ENCODE measurements around the gene C2CD2. TPM values are rescaled to one million over a fixed set of nuclear protein-coding genes. Genes with fewer than 3 reads are reported as not detected.

C2CD2 gene
- total RNA-seq, 1 donor from 2014 or later = 6.7 TPM

- Mint-ChIP-seq H3K9me3 (no peaks in the 10 kb centered on the region), H3K4me3 (no peak overlapping the region), H3K36me3 (ENCODE audit: low read depth) (peaks cover 4% of the 10 kb centered on the region), H3K4me1 (peaks cover 51% of the 10 kb centered on the region), H3K27me3 (no peaks in the 10 kb centered on the region), H3K27ac (no peak overlapping the region)
- DNase-seq = no peak
- TF ChIP-seq CTCF (IDR thresholded peaks at IDR 0.05) = no peak
- CTCF ChIA-PET = no interaction called here
- POLR2A ChIA-PET = no interaction called here
- ATAC-seq (ENCODE audit: low read depth) = no peak
- intact Hi-C loops (cut with micrococcal nuclease) = loop anchor here (2.0 to 5.0 kb wide), 3 partner anchors 37 to 1103 kb away; partner anchors contain the start of gene PKNOX1
Observed at GRCh38 chr21:41869771-41870170, 84.0 kb downstream of the C2CD2 start.

- Mint-ChIP-seq H3K4me3 (peak overlapping the region; percentile 64), H3K9me3 (no peaks in the 10 kb centered on the region), H3K36me3 (ENCODE audit: low read depth) (no peaks in the 10 kb centered on the region), H3K27me3 (no peaks in the 10 kb centered on the region), H3K27ac (peak overlapping the region; percentile 50), H3K4me1 (peaks cover 64% of the 10 kb centered on the region)
- CTCF ChIA-PET = no interaction called here
- intact Hi-C loops (cut with micrococcal nuclease) = loop anchor here (1.0 to 5.0 kb wide), 4 partner anchors 10 to 1104 kb away; partner anchors contain the start of gene PKNOX1
- ATAC-seq (ENCODE audit: low read depth) = peak; percentile 81
- POLR2A ChIA-PET = interaction anchor here (0.6 to 1.5 kb wide), 6 partner anchors 10 to 258 kb away, joined by 3 to 8 read pairs (median 6); no protein-coding TSS in a partner anchor
- DNase-seq = no peak
- no peak for TF ChIP-seq CTCF (IDR thresholded peaks at IDR 0.05)
Observed at GRCh38 chr21:41868062-41868710, 85.6 kb downstream of the C2CD2 start.

- ChIA-PET POLR2A (interaction anchor here (0.7 to 1.5 kb wide), 3 partner anchors 11 to 142 kb away, joined by 3 to 8 read pairs (median 8); no protein-coding TSS in a partner anchor), CTCF (interaction anchor here (0.8 kb wide), 1 partner anchor 175 kb away, joined by 3 read pairs; no protein-coding TSS in a partner anchor)
- no peaks in the 10 kb centered on the region for H3K9me3 Mint-ChIP-seq
- ATAC-seq (ENCODE audit: low read depth) (no peak), DNase-seq (no peak)
- H3K27ac Mint-ChIP-seq = no peak overlapping the region
- no peak for TF ChIP-seq CTCF (IDR thresholded peaks at IDR 0.05)
- H3K27me3 Mint-ChIP-seq = no peaks in the 10 kb centered on the region
- peaks cover 69% of the 10 kb centered on the region for H3K4me1 Mint-ChIP-seq
- H3K36me3 Mint-ChIP-seq (ENCODE audit: low read depth) = no peaks in the 10 kb centered on the region
- H3K4me3 Mint-ChIP-seq = no peak overlapping the region
- intact Hi-C loops (cut with micrococcal nuclease) = loop anchor here (5.0 kb wide), 2 partner anchors 50 to 1105 kb away; partner anchors contain the start of gene PKNOX1
Observed at GRCh38 chr21:41867313-41867712, 86.5 kb downstream of the C2CD2 start.

GRCh38 chr21:41866274-41866809 is 87.5 kb downstream of the C2CD2 start:
- Mint-ChIP-seq H3K4me1 (peaks cover 75% of the 10 kb centered on the region), H3K27me3 (no peaks in the 10 kb centered on the region), H3K4me3 (no peak overlapping the region), H3K9me3 (no peaks in the 10 kb centered on the region), H3K36me3 (ENCODE audit: low read depth) (no peaks in the 10 kb centered on the region), H3K27ac (no peak overlapping the region)
- CTCF ChIA-PET = no interaction called here
- DNase-seq (no peak), ATAC-seq (ENCODE audit: low read depth) (no peak)
- intact Hi-C loops (cut with micrococcal nuclease) = loop anchor here (5.0 kb wide), 2 partner anchors 49 to 1106 kb away; partner anchors contain the start of gene PKNOX1
- no peak for TF ChIP-seq CTCF (IDR thresholded peaks at IDR 0.05)
- POLR2A ChIA-PET = interaction anchor here (0.6 kb wide), 2 partner anchors 14 to 27 kb away, joined by 3 to 5 read pairs; no protein-coding TSS in a partner anchor
